Measurements from ENCODE around the gene SNX14.

SNX14 gene

DNA sequence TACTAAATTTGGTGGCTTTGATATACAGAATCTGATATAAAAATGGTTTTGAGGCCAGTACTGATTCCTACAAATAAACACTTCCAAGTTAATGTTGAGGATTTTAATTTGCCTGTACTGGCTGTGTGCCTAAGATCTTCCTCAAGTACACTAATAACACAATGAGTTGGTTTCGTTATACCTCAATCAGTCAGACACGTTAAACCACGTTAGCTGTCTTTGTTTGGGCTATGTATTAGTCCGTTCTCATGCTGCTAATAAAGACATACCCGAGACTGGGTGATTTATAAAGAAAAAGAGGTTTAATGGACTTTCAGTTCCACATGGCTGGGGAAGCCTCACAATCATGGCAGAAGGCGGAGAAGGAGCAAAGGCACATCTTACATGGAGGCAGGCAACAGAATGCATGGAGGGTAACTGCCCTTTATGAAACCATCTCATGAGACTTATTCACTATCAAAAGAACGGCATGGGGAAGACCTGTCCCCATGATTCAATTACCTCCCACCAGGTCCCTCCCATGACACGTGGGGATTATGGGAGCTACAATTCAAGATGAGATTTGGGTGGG is 97.6 kb downstream of the SNX14 start:
- TF ChIP-seq, protein P1, sequence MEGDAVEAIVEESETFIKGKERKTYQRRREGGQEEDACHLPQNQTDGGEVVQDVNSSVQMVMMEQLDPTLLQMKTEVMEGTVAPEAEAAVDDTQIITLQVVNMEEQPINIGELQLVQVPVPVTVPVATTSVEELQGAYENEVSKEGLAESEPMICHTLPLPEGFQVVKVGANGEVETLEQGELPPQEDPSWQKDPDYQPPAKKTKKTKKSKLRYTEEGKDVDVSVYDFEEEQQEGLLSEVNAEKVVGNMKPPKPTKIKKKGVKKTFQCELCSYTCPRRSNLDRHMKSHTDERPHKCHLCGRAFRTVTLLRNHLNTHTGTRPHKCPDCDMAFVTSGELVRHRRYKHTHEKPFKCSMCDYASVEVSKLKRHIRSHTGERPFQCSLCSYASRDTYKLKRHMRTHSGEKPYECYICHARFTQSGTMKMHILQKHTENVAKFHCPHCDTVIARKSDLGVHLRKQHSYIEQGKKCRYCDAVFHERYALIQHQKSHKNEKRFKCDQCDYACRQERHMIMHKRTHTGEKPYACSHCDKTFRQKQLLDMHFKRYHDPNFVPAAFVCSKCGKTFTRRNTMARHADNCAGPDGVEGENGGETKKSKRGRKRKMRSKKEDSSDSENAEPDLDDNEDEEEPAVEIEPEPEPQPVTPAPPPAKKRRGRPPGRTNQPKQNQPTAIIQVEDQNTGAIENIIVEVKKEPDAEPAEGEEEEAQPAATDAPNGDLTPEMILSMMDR (IDR thresholded peaks at IDR 0.05; ENCODE audit: low read depth, low read length) = no peak
- no peak overlapping the region for H3K4me3 ChIP-seq (ENCODE audit: low read depth, low read length)

GRCh38 chr6:85494547-85495536 is 98.8 kb downstream of the SNX14 start:
- TF ChIP-seq, protein P1 (IDR thresholded peaks at IDR 0.05; ENCODE audit: low read depth, low read length) = no peak
- no peak overlapping the region for H3K4me3 ChIP-seq (ENCODE audit: low read depth, low read length)

DNA sequence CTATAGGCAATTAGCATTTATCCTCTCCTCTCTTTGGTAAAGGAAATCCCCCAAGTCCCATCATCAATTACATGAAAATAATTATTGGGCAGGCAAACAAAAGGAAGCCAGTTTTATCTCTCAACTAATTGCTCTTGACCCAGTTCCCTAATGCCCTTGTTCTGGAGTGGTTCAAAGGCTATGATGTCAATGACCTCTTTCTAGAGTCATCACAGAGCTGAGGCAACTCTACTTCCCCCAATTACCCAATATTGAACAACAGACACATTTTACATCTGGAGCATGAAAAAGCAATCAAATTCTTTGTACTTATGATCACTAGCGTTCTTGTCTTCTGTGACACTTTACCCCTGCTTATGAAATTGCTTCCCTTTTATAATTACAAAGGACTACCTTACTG is 100.3 kb downstream of the SNX14 start:
- H3K4me3 ChIP-seq (ENCODE audit: low read depth, low read length) = no peak overlapping the region
- TF ChIP-seq, protein P1 (IDR thresholded peaks at IDR 0.05; ENCODE audit: low read depth, low read length) = no peak

GRCh38 chr6:85490516-85491248 is 103.0 kb downstream of the SNX14 start:
- TF ChIP-seq, protein P1 (IDR thresholded peaks at IDR 0.05; ENCODE audit: low read depth, low read length) = no peak
- no peak overlapping the region for H3K4me3 ChIP-seq (ENCODE audit: low read depth, low read length)

DNA sequence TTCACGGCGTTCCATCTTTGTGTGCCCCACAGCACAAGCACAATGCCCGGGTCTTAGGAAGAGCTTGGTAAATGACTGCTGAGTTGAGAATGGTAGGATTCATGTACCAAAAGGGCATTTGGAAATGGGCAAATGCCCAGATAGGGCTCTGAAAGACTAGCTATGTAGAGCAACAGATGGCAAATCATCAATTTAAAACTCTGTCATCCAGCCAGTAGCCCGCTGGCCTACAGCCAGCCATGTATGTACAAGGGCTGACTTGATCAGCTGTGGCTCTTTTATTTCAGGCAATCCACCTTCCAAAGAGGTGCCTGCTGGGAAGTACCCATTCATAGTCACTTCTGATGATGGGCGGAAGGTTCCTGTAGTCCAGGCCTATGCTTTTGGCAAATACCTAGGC is 108.7 kb downstream of the SNX14 start:
- H3K4me3 ChIP-seq (ENCODE audit: low read depth, low read length) = no peak overlapping the region
- TF ChIP-seq, protein P1 (IDR thresholded peaks at IDR 0.05; ENCODE audit: low read depth, low read length) = no peak

- no peak overlapping the region for H3K4me3 ChIP-seq (ENCODE audit: low read depth, low read length)
- TF ChIP-seq, protein P1 (IDR thresholded peaks at IDR 0.05; ENCODE audit: low read depth, low read length) = no peak
Measured at GRCh38 chr6:85483846-85484245, 109.8 kb downstream of the SNX14 start.
